ENCODE results near the gene LRP8. TPM values are rescaled to one million over a fixed set of nuclear protein-coding genes. Genes with fewer than 3 reads are reported as not detected.
A peak's percentile ranks its signal among the peaks of the same experiment; 100 is the strongest.

The LRP8 gene
- total RNA-seq, 6 experiments from 2014 or later: 0.21 to 1.2 (median 0.56) TPM

- H3K36me3 ChIP-seq: no peaks in the 10 kb centered on the region
- DNase-seq (no peak), ATAC-seq (no peak)
- WGBS (ENCODE audit: insufficient coverage, low coverage, low lambda C conversion rate, missing lambda C conversion rate): 65% methylated on average over 4 of the region's 4 CpGs
- no peak overlapping the region for H3K4me3 ChIP-seq
- H3K9me3 ChIP-seq: no peaks in the 10 kb centered on the region
- intact Hi-C loops (cut with DNase I): no loop called here
- H3K4me1 ChIP-seq: peaks cover 0 to 5% (median 2%) of the 10 kb centered on the region in 4 donors
- TF ChIP-seq POLR2A (IDR thresholded peaks at IDR 0.05) (no peak), CTCF (IDR thresholded peaks at IDR 0.05) (no peak)
- H3K27ac ChIP-seq: no peak overlapping the region
- no peaks in the 10 kb centered on the region for H3K27me3 ChIP-seq
Measured at GRCh38 chr1:53242381-53242780, 85.5 kb downstream of the LRP8 start.

- no peak for ATAC-seq
- 90% methylated on average over 2 of the region's 2 CpGs for WGBS (ENCODE audit: insufficient coverage, low coverage, low lambda C conversion rate, missing lambda C conversion rate)
Measured at GRCh38 chr1:53241828-53242227, 86.0 kb downstream of the LRP8 start.

GRCh38 chr1:53238197-53239155, 89.4 kb downstream of the LRP8 start, which contains the start of gene MAGOH:
TSS of gene MAGOH (minus strand) at chr1:53238518. CDS start at chr1:53238448, 70 bp downstream.
- WGBS (ENCODE audit: insufficient coverage, low coverage, low lambda C conversion rate, missing lambda C conversion rate): 4% methylated on average over 42 of the region's 64 CpGs
- H3K9me3 ChIP-seq: no peaks in the 10 kb centered on the region
- TF ChIP-seq POLR2A (IDR thresholded peaks at IDR 0.05) (peak; percentile 68), CTCF (IDR thresholded peaks at IDR 0.05) (no peak)
- H3K4me3 ChIP-seq: peak within 1 kb of the TSS; percentile 96 to 97 (median 97)
- peak; percentile 94 to 98 (median 98) for DNase-seq
- H3K4me1 ChIP-seq: peaks cover 0 to 26% (median 9%) of the 10 kb centered on the region in 4 donors
- peaks cover 4 to 25% (median 6%) of the 10 kb centered on the region in 4 donors for H3K36me3 ChIP-seq
- intact Hi-C loops (cut with DNase I): no loop called here
- peak; percentile 98 to 99 (median 99) for ATAC-seq
- no peaks in the 10 kb centered on the region for H3K27me3 ChIP-seq
- peak within 1 kb of the TSS; percentile 18 to 76 (median 64) for H3K27ac ChIP-seq

More at GRCh38 chr1:53241828-53242227, 86.0 kb downstream of the LRP8 start:
- intact Hi-C loops (cut with DNase I): no loop called here
- Histone ChIP-seq H3K4me1 (peaks cover 0 to 10% (median 5%) of the 10 kb centered on the region in 4 donors), H3K4me3 (no peak overlapping the region), H3K9me3 (no peaks in the 10 kb centered on the region), H3K27me3 (no peaks in the 10 kb centered on the region), H3K36me3 (no peaks in the 10 kb centered on the region), H3K27ac (no peak overlapping the region)
- TF ChIP-seq POLR2A (IDR thresholded peaks at IDR 0.05) (no peak), CTCF (IDR thresholded peaks at IDR 0.05) (no peak)
- no peak for DNase-seq

GRCh38 chr1:53237638-53238037, 90.2 kb downstream of the LRP8 start:
- peaks cover 0 to 26% (median 9%) of the 10 kb centered on the region in 4 donors for H3K4me1 ChIP-seq
- no peak for TF ChIP-seq POLR2A (IDR thresholded peaks at IDR 0.05)
- no peak for TF ChIP-seq CTCF (IDR thresholded peaks at IDR 0.05)
- WGBS (ENCODE audit: insufficient coverage, low coverage, low lambda C conversion rate, missing lambda C conversion rate): 33% methylated on average over 8 of the region's 8 CpGs
- H3K4me3 ChIP-seq: peak overlapping the region; percentile 96 to 97 (median 97)
- ATAC-seq (no peak), DNase-seq (no peak)
- peak overlapping the region in 1 of 3 donors; percentile 64 for H3K27ac ChIP-seq
- intact Hi-C loops (cut with DNase I): no loop called here
- peaks cover 6 to 34% (median 11%) of the 10 kb centered on the region in 4 donors for H3K36me3 ChIP-seq
- no peaks in the 10 kb centered on the region for H3K27me3 ChIP-seq
- H3K9me3 ChIP-seq: no peaks in the 10 kb centered on the region
